ENCODE data around the gene CNTROB. TPM values are rescaled to one million over a fixed set of nuclear protein-coding genes. Genes with fewer than 3 reads are reported as not detected.
"Not testable (repeated sequence)": the region's sequence is repeated elsewhere in the genome, so short reads cannot be mapped to it uniquely, and the experiment has no call there.

CNTROB gene
- total RNA-seq, 2 donors from 2014 or later, result 25.2 to 42.0 TPM

DNA sequence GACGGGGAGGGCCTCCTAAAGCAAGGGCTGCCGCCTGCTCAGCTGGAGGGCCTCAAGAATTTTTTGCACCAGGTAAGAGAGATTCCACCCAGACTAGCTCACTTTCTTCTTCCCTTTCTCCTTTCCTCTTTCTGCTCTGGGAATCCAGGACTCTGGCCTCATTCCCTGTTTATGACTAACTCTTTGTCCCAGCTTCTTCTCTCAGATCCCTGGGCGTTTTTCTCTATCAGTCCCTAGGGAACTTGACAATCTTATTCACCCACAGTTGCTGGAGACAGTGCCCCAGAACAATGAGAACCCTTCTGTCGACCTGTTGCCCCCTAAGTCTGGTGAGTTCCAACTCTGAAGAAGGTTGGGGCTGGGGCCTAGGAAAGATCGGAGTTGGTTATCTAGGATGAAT is 15.6 kb downstream of the CNTROB start:
- TF ChIP-seq, protein P1, sequence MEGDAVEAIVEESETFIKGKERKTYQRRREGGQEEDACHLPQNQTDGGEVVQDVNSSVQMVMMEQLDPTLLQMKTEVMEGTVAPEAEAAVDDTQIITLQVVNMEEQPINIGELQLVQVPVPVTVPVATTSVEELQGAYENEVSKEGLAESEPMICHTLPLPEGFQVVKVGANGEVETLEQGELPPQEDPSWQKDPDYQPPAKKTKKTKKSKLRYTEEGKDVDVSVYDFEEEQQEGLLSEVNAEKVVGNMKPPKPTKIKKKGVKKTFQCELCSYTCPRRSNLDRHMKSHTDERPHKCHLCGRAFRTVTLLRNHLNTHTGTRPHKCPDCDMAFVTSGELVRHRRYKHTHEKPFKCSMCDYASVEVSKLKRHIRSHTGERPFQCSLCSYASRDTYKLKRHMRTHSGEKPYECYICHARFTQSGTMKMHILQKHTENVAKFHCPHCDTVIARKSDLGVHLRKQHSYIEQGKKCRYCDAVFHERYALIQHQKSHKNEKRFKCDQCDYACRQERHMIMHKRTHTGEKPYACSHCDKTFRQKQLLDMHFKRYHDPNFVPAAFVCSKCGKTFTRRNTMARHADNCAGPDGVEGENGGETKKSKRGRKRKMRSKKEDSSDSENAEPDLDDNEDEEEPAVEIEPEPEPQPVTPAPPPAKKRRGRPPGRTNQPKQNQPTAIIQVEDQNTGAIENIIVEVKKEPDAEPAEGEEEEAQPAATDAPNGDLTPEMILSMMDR (IDR thresholded peaks at IDR 0.05), result no peak
- TF ChIP-seq POLR2AphosphoS5 (IDR thresholded peaks at IDR 0.05) (no peak), POLR2A (IDR thresholded peaks at IDR 0.05) (no peak)
- intact Hi-C loops (cut with DNase I), result no loop called here
- Histone ChIP-seq H3K27me3 (replicated peaks; ENCODE audit: insufficient read depth) (no peaks in the 10 kb centered on the region), H3K4me1 (replicated peaks) (no peaks in the 10 kb centered on the region), H3K36me3 (peaks cover 4 to 29% of the 10 kb centered on the region in 2 donors), H3K9me3 (no peaks in the 10 kb centered on the region), H3K27ac (no peak overlapping the region), H3K4me3 (no peak overlapping the region)
- no peak for DNase-seq (ENCODE audit: low spot score)
- 85% methylated on average over 5 of the region's 5 CpGs for WGBS

DNA sequence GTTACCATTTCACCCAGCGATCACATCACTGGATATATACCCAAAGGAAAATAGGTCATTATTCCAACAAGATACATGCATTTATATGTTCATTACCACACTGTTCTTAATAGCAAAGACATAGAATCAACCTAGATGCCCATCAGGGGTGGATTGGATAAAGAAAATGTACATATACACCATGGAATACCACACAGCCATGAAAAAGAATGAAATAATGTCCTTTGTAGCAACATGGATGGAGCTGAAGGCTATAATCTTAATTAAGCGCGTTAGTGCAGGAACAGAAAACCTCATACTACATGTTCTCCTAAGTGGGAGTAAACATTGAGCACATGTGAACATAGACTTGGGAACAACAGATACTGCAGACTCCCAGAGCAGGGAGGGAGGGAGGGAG is 18.6 kb downstream of the CNTROB start:
- no peaks in the 10 kb centered on the region for H3K27me3 ChIP-seq (replicated peaks; ENCODE audit: insufficient read depth)
- 63% methylated on average over 3 of the region's 3 CpGs for WGBS
- no peak overlapping the region for H3K4me3 ChIP-seq
- peaks cover 4 to 12% of the 10 kb centered on the region in 2 donors for H3K36me3 ChIP-seq
- no peaks in the 10 kb centered on the region for H3K4me1 ChIP-seq (replicated peaks)
- no peak for DNase-seq (ENCODE audit: low spot score)
- TF ChIP-seq, protein P1 (IDR thresholded peaks at IDR 0.05), result no peak
- TF ChIP-seq POLR2AphosphoS5 (IDR thresholded peaks at IDR 0.05), result no peak
- TF ChIP-seq POLR2A (IDR thresholded peaks at IDR 0.05), result no peak
- intact Hi-C loops (cut with DNase I), result no loop called here
- H3K27ac ChIP-seq, result no peak overlapping the region
- H3K9me3 ChIP-seq, result no peaks in the 10 kb centered on the region

DNA sequence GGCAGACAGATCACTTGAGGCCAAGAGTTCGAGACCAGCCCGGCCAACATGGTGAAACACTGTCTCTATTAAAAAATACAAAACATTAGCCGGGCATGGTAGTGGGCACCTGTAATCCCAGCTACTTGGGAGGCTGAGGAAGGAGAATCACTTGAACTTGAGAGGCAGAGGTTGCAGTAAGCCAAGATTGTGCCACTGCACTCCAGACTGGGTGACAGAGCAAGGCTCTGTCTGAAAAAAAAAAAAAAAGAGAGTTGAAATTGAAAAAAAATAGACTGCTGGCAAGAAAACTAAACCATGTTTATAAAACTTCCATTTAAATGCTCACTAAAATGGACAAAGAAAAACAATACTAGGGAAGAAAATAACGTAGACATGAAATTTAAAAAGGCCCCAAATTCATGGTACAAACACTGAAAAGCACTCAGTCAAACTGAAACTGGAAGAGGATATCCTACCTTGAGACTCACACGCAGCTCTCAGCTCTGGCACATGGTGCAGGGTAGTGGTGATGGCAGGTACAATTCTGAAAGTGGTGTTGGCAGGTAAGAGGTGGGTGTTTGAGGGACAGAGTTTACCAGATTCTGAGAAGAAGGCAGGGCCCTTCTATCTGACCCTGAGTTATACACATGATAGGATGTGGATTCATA is 19.3 kb downstream of the CNTROB start:
- no peak for DNase-seq (ENCODE audit: low spot score)
- no peaks in the 10 kb centered on the region for H3K4me1 ChIP-seq (replicated peaks)
- intact Hi-C loops (cut with DNase I), result no loop called here
- TF ChIP-seq, protein P1 (IDR thresholded peaks at IDR 0.05), result no peak
- TF ChIP-seq POLR2AphosphoS5 (IDR thresholded peaks at IDR 0.05) (no peak), POLR2A (IDR thresholded peaks at IDR 0.05) (no peak)
- H3K4me3 ChIP-seq, result no peak overlapping the region
- H3K36me3 ChIP-seq, result peaks cover 0 to 12% of the 10 kb centered on the region in 2 donors
- H3K27ac ChIP-seq, result peak overlapping the region in 1 of 2 donors; percentile 26
- WGBS, result 67% methylated on average over 5 of the region's 5 CpGs
- H3K9me3 ChIP-seq, result no peaks in the 10 kb centered on the region
- no peaks in the 10 kb centered on the region for H3K27me3 ChIP-seq (replicated peaks; ENCODE audit: insufficient read depth)

DNA sequence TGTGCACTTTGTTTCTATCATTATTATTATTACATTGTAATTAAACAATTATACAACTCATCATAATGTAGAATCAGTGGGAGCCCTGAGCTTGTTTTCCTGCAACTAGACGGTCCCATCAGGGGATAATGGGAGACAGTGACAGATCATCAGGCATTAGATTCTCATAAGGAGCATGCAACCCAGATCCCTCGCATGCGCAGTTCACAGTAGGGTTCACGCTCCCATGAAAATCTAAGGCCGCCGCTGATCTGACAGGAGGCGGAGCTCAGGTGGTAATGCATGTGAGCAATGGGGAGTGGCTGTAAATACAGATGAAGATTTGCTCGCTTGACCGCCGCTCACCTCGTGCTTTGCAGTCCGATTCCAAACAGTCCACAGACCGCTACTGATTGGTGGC is 21.3 kb downstream of the CNTROB start:
- H3K27me3 ChIP-seq (replicated peaks; ENCODE audit: insufficient read depth); H3K4me3 ChIP-seq; H3K9me3 ChIP-seq; H3K27ac ChIP-seq; H3K36me3 ChIP-seq; H3K4me1 ChIP-seq (replicated peaks); DNase-seq (ENCODE audit: low spot score); intact Hi-C loops (cut with DNase I): not testable (repeated sequence)
- 96% methylated on average over 13 of the region's 13 CpGs for WGBS

DNA sequence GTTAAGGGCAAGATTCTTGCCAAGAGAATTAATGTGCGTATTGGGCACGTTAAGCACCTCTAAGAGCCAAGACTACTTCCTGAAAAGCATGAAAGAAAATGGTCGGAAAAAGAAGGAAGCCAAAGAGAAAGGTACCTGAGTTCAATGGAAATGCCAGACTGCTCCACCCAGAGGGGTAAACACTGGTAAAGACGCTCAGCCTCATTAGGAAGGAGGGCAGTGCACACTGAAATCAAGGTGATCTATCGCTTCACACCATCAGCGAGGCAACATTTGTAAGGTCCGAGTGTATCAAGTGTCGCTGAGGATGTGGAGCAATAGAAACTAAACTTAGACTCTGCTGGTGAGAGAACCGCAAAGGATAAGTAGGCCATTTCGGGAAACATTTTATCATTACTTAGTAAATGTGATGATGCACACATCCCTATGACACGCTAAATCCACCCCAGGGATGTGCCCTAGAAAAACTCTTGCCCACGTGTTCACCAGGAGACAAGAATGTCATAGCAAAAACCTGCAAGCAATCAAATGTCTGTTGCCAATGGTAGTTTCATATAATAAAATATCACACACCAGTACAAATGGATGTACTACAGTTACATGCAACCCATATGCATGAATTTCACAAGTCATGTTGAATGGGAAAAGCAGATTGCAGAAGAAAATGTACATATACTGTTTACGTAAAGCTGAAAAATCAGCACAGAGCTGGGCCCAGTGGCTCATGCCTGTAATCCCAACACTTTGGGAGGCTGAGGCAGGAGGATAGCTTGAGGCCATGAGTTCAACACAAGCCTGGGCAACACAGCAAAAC is 23.6 kb downstream of the CNTROB start:
- 68% methylated on average over 13 of the region's 13 CpGs for WGBS
- H3K4me1 ChIP-seq (replicated peaks), result no peaks in the 10 kb centered on the region
- H3K27ac ChIP-seq, result no peak overlapping the region
- no peaks in the 10 kb centered on the region for H3K36me3 ChIP-seq
- H3K27me3 ChIP-seq (replicated peaks; ENCODE audit: insufficient read depth), result no peaks in the 10 kb centered on the region
- no peaks in the 10 kb centered on the region for H3K9me3 ChIP-seq
- no peak for DNase-seq (ENCODE audit: low spot score)
- TF ChIP-seq POLR2AphosphoS5 (IDR thresholded peaks at IDR 0.05) (no peak), POLR2A (IDR thresholded peaks at IDR 0.05) (no peak)
- TF ChIP-seq, protein P1 (IDR thresholded peaks at IDR 0.05), result no peak
- intact Hi-C loops (cut with DNase I), result no loop called here
- H3K4me3 ChIP-seq, result no peak overlapping the region
